Calu3 (cell line): Measurements from ENCODE around the gene SNTG2. TPM values are rescaled to one million over a fixed set of nuclear protein-coding genes. Genes with fewer than 3 reads are reported as not detected.

ENCODE experiments used
- BruUV-seq: library from RNA; stranded (reverse); fragments of 400-500 nt; replicated peaks from 2 replicates; lab custom pipeline; 2021; lab: Mats Ljungman, UMichigan
- CTCF ChIA-PET: fragments of 300-600 bp; sonication (Branson Sonifier 250); formaldehyde crosslinking; loops from one replicate; lab custom pipeline; 2022; ENCODE audit warnings: antibody characterized with exemption; lab: Charles Lee
- DNase-seq: peaks from one replicate; pipeline ENCODE4 v3.0.0; 2022
- H3K27ac Mint-ChIP-seq: one replicate; pipeline ENCODE4 v1.8.0; 2022; ENCODE audit warnings: mixed read lengths; ENCODE audit not compliant: unreplicated experiment
- H3K27me3 Mint-ChIP-seq: one replicate; pipeline ENCODE4 v1.8.0; 2022; ENCODE audit warnings: mixed read lengths; ENCODE audit not compliant: unreplicated experiment
- H3K36me3 Mint-ChIP-seq: one replicate; pipeline ENCODE4 v1.8.0; 2022; ENCODE audit warnings: mild to moderate bottlenecking, moderate library complexity, mixed read lengths; ENCODE audit not compliant: insufficient read depth, unreplicated experiment
- H3K4me1 Mint-ChIP-seq: one replicate; pipeline ENCODE4 v1.8.0; 2022; ENCODE audit warnings: mild to moderate bottlenecking, low read depth, mixed read lengths; ENCODE audit not compliant: unreplicated experiment
- H3K4me3 Mint-ChIP-seq: one replicate; pipeline ENCODE4 v1.8.0; 2022; ENCODE audit warnings: mild to moderate bottlenecking, low read depth, moderate library complexity, mixed read lengths; ENCODE audit not compliant: unreplicated experiment
- H3K9me3 Mint-ChIP-seq: one replicate; pipeline ENCODE4 v1.8.0; 2022; ENCODE audit warnings: low read depth, mixed read lengths; ENCODE audit not compliant: unreplicated experiment
- intact Hi-C: fragments of 100-400 bp; cut with micrococcal nuclease; formaldehyde crosslinking; loops from one replicate; pipeline ENCODE4 v1.10.0; 2022; ENCODE audit not compliant: unreplicated experiment
- total RNA-seq: library from RNA; stranded (reverse); gene quantifications from 2 replicates; pipeline ENCODE4 v1.2.3, GENCODE V29; 2022
- TF ChIP-seq, protein P1 (sequence below): fragments of 200-600 bp; IDR thresholded peaks from one replicate; pipeline ENCODE4 v1.8.0; 2022; ENCODE audit warnings: antibody characterized with exemption; ENCODE audit not compliant: unreplicated experiment

SNTG2 gene
- total RNA-seq, 1 experiment from 2014 or later: not detected

DNA sequence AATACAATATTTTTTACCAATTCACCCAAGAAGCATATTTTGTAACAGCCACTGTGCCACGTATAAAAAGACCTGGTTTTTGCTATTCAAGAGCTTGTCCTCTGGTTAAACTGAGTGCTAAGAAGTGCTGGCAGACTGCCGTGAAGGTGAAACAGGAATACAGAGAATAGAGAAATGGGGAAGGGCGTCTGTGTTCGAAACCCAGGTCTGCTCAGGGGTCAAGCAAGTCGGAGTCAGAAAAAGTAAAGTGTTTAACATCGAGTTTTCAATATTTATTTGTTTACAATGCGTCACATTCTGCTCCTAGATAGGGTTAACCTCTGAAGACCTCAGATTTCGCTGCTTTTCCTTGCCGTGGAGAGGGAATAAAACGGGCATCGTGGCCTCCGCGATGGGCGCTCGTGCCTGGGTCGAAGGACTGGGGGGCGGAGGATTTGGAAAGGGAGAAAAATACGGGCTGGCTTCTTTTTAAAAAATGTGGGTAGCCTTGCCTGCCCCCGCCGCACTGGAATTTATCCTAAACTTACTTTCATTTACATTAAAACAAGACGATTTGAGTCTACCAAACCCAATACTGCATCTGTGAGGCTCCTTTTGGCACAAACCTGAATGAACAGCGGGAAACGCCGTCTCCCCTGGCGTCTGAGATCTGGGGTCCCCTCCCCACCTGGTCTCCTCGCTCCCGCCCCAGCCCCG lies 1.1 kb upstream of the SNTG2 start:
- Mint-ChIP-seq H3K4me3 (no peak overlapping the region), H3K36me3 (no peaks in the 10 kb centered on the region), H3K27me3 (no peaks in the 10 kb centered on the region), H3K9me3 (peaks cover 19% of the 10 kb centered on the region), H3K27ac (no peak overlapping the region), H3K4me1 (no peaks in the 10 kb centered on the region)
- BruUV-seq: no TSS peak
- TF ChIP-seq, protein P1, sequence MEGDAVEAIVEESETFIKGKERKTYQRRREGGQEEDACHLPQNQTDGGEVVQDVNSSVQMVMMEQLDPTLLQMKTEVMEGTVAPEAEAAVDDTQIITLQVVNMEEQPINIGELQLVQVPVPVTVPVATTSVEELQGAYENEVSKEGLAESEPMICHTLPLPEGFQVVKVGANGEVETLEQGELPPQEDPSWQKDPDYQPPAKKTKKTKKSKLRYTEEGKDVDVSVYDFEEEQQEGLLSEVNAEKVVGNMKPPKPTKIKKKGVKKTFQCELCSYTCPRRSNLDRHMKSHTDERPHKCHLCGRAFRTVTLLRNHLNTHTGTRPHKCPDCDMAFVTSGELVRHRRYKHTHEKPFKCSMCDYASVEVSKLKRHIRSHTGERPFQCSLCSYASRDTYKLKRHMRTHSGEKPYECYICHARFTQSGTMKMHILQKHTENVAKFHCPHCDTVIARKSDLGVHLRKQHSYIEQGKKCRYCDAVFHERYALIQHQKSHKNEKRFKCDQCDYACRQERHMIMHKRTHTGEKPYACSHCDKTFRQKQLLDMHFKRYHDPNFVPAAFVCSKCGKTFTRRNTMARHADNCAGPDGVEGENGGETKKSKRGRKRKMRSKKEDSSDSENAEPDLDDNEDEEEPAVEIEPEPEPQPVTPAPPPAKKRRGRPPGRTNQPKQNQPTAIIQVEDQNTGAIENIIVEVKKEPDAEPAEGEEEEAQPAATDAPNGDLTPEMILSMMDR: no peak
- DNase-seq: no peak
- intact Hi-C loops: no loop called here
- CTCF ChIA-PET: no interaction called here

DNA sequence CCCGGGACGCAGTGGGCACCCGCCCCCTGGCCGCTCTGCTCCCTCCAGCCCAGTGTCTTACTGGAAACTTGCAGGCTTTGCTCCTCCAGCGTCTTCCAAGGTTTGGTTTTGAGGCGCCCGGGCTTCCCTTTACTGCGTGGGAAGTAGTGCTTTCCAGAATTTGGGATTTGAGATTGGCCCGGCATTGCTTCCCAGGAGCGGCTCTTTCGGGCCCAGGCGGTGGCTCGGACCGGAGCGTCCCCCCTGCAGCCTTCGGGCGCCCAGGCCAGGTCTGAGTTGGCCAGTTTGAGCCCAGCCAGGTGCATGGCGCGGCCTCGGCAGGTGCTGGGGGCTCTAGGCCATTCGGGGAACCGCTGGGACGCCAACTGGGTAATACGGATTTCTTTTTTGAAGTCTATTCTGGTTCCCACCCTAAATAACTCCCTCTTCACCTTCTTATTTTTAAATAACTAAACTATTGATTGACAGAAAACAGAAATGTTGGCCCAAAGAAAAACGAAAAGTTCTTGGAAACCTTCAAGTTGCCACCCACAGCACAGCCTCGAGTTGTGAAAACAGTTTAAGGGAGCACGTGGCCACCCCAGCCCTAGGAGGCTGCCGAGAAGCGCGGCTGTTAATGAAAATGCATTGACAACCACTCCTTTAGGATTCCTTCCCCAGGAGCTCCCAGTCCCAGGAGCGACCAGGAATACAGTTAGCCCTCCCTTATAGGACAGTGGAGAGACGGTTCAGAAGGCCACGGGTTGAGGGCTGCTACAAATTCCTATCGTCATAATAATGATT lies 766 bp downstream of the SNTG2 start:
- Mint-ChIP-seq H3K9me3 (peaks cover 11% of the 10 kb centered on the region), H3K27ac (no peak overlapping the region), H3K27me3 (no peaks in the 10 kb centered on the region), H3K4me1 (no peaks in the 10 kb centered on the region), H3K36me3 (no peaks in the 10 kb centered on the region), H3K4me3 (no peak overlapping the region)
- TF ChIP-seq, protein P1: no peak
- CTCF ChIA-PET: no interaction called here
- intact Hi-C loops: no loop called here
- BruUV-seq: no TSS peak
- no peak for DNase-seq

DNA sequence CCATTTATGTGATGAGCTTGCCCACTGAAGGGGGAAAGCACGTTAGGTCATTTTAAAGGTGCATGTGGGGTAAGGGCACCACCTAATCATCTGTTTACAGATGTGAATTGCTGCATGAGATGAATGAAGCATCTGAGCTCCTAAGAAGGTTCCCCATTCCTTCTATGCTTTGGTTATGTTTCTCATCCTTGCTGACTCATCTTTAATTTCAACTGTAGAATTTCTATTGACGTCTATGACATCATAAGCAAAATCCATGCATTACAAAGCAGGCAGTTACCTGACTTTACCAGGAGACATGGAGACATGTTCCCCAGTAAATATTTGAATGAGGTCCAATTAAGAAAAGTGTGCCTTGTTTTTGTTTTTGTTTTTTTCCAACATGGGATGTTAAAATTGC lies 2.8 kb downstream of the SNTG2 start:
- CTCF ChIA-PET: no interaction called here
- DNase-seq: no peak
- H3K36me3 Mint-ChIP-seq: no peaks in the 10 kb centered on the region
- intact Hi-C loops: no loop called here
- no peaks in the 10 kb centered on the region for H3K27me3 Mint-ChIP-seq
- TF ChIP-seq, protein P1: no peak
- no TSS peak for BruUV-seq
- H3K4me3 Mint-ChIP-seq: no peak overlapping the region
- H3K27ac Mint-ChIP-seq: no peak overlapping the region
- H3K9me3 Mint-ChIP-seq: peaks cover 9% of the 10 kb centered on the region
- H3K4me1 Mint-ChIP-seq: no peaks in the 10 kb centered on the region

DNA sequence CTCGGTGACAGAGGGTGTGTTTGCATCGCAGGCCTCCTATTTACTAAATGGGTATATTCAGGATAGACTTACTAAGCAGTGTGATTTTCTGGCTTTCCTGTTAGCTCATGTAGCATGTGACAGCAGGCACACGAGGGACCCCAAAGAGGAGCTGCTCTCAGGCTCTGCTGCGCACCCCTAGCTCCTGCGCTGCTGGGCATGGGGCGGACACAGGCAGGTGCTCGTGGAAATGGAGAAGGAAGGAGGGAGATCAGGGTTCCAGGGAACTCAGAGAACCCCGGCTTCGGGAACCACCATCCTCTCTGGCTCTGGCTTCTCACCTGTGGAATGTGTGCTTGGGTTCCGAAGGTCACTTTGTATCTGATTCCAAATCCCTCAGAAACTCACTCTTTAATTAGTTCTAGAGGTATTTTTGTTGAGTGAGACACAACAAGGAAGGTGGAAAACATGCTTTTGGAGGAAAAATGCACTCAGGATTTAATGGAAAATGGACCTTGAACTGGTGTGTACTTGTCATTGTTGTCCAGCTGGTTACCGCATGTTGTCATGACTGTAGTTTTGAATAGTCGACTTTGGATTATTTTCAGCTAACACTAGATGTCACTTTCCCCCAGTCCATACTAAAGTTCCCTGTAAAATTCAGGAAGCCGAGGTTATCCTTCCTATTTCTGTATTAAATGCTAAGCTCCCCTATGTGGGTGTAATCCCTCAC lies 3.5 kb downstream of the SNTG2 start:
- TF ChIP-seq, protein P1: no peak
- CTCF ChIA-PET: no interaction called here
- Mint-ChIP-seq H3K4me3 (no peak overlapping the region), H3K9me3 (peaks cover 8% of the 10 kb centered on the region), H3K27ac (no peak overlapping the region), H3K36me3 (no peaks in the 10 kb centered on the region), H3K27me3 (no peaks in the 10 kb centered on the region), H3K4me1 (no peaks in the 10 kb centered on the region)
- BruUV-seq: no TSS peak
- intact Hi-C loops: no loop called here
- DNase-seq: no peak
